IMR-90 (cell line): Measurements from ENCODE around the gene RSRC2.

Source experiments
- CEBPB ChIP-seq: IDR thresholded peaks from 2 replicates; pipeline ENCODE4 v1.6.1; 2012; ENCODE audit warnings: low read depth, low read length, improper control_type of control experiment
- CTCF ChIP-seq: conservative IDR thresholded peaks from 2 replicates; pipeline ENCODE4 v1.5.1; 2012; ENCODE audit warnings: mild to moderate bottlenecking, low read depth, low read length, improper control_type of control experiment
- FOS ChIP-seq: fragments of 150-350 bp; IDR thresholded peaks from 2 replicates; pipeline ENCODE4 v1.6.1; 2016; ENCODE audit warnings: low read depth, low read length
- MAFK ChIP-seq: IDR thresholded peaks from 2 replicates; pipeline ENCODE4 v1.6.1; 2012; ENCODE audit warnings: low read depth, low read length, improper control_type of control experiment
- RAD21 ChIP-seq: IDR thresholded peaks from 2 replicates; pipeline ENCODE4 v1.6.1; 2012; ENCODE audit warnings: low read length, improper control_type of control experiment

GRCh38 chr12:122560138-122560537 lies 33.4 kb upstream of the RSRC2 start:
- TF ChIP-seq MAFK (no peak), CTCF (no peak), RAD21 (no peak), FOS (no peak), CEBPB (no peak)
